Breast epithelium (tissue), 4 donors: ENCODE data around the gene HAUS8. TPM values are rescaled to one million over a fixed set of nuclear protein-coding genes. Genes with fewer than 3 reads are reported as not detected.

ENCODE experiments used
- DNase-seq, 2 donors: peaks; one replicate each; pipeline ENCODE4 v3.0.0-alpha.2; 2019; ENCODE audit warnings: low spot score in 2 of 2
- H3K27ac ChIP-seq, 2 donors: fragments of 200-600 bp; sonication (generic) in 1 of 2; one replicate each; pipeline ENCODE4 v1.5.1; 2016 to 2019; ENCODE audit warnings: mild to moderate bottlenecking in 1 of 2
- H3K27me3 ChIP-seq, 2 donors: fragments of 200-600 bp; sonication (generic) in 1 of 2; one replicate each; pipeline versions ENCODE4 v1.5.1 to v1.6.0; 2017 to 2019; ENCODE audit warnings: control low read depth in 1 of 2, mild to moderate bottlenecking in 1 of 2
- H3K36me3 ChIP-seq: fragments of 200-600 bp; one replicate; pipeline ENCODE4 v1.5.1; 2019
- H3K4me1 ChIP-seq, 2 donors: fragments of 200-600 bp; sonication (generic); one replicate each; pipeline ENCODE4 v1.5.1; 2016 to 2019; ENCODE audit warnings: control low read depth in 1 of 2
- H3K4me3 ChIP-seq, 3 donors: fragments of 200-600 bp; sonication (generic); 1 replicate in 2 of 3; 2 replicates in 1 of 3; pipeline ENCODE4 v1.5.1; 2016 to 2019; ENCODE audit warnings: mild to moderate bottlenecking in 3 of 3, moderate library complexity in 2 of 3
- H3K9me3 ChIP-seq, 2 donors: fragments of 200-600 bp; sonication (generic) in 1 of 2; one replicate each; pipeline ENCODE4 v1.5.1; 2016 to 2019; ENCODE audit warnings: control low read depth in 1 of 2
- POLR2A ChIP-seq: fragments of 450-650 bp; IDR thresholded peaks from one replicate; pipeline ENCODE4 v1.6.1; 2016; ENCODE audit warnings: antibody characterized with exemption, mild to moderate bottlenecking, moderate library complexity
- POLR2AphosphoS5 ChIP-seq, 3 donors: sonication (generic); formaldehyde crosslinking; IDR thresholded peaks; one replicate each; pipeline ENCODE4 v1.6.1; 2017; ENCODE audit warnings: antibody characterized with exemption in 3 of 3
- intact Hi-C: fragments of 100-400 bp; cut with DNase I; formaldehyde crosslinking; loops from one replicate; pipeline ENCODE4 v1.15.1; 2023; ENCODE audit warnings: low total_unique reads
- total RNA-seq, 3 donors: library from RNA; depleted of rRNA; stranded (reverse); fragments of >200 nt; gene quantifications; one replicate each; pipeline ENCODE4 v1.1.0, GENCODE V29; 2016
- TF ChIP-seq, protein P1 (sequence below), 3 donors: fragments of 450-650 bp; IDR thresholded peaks; one replicate each; pipeline ENCODE4 v1.5.1; 2016 to 2017; ENCODE audit warnings: antibody characterized with exemption in 3 of 3, mild to moderate bottlenecking in 3 of 3, moderate library complexity in 3 of 3

HAUS8 gene
- total RNA-seq, 3 donors from 2014 or later: 5.6 to 6.7 (median 5.8) TPM

- no peak overlapping the region for H3K27ac ChIP-seq
- intact Hi-C loops: no loop called here
- no peak for TF ChIP-seq POLR2AphosphoS5 (IDR thresholded peaks at IDR 0.05)
- no peak for TF ChIP-seq POLR2A
- TF ChIP-seq, protein P1, sequence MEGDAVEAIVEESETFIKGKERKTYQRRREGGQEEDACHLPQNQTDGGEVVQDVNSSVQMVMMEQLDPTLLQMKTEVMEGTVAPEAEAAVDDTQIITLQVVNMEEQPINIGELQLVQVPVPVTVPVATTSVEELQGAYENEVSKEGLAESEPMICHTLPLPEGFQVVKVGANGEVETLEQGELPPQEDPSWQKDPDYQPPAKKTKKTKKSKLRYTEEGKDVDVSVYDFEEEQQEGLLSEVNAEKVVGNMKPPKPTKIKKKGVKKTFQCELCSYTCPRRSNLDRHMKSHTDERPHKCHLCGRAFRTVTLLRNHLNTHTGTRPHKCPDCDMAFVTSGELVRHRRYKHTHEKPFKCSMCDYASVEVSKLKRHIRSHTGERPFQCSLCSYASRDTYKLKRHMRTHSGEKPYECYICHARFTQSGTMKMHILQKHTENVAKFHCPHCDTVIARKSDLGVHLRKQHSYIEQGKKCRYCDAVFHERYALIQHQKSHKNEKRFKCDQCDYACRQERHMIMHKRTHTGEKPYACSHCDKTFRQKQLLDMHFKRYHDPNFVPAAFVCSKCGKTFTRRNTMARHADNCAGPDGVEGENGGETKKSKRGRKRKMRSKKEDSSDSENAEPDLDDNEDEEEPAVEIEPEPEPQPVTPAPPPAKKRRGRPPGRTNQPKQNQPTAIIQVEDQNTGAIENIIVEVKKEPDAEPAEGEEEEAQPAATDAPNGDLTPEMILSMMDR (IDR thresholded peaks at IDR 0.05): no peak
- H3K36me3 ChIP-seq: no peaks in the 10 kb centered on the region
- H3K4me3 ChIP-seq: no peak overlapping the region
- DNase-seq: no peak
- no peaks in the 10 kb centered on the region for H3K27me3 ChIP-seq
- no peaks in the 10 kb centered on the region for H3K4me1 ChIP-seq
- H3K9me3 ChIP-seq: no peaks in the 10 kb centered on the region
Measured at GRCh38 chr19:17037184-17037583, 38.1 kb downstream of the HAUS8 start.

GRCh38 chr19:17036640-17037039, 38.6 kb downstream of the HAUS8 start:
- intact Hi-C loops: no loop called here
- no peaks in the 10 kb centered on the region for H3K27me3 ChIP-seq
- H3K27ac ChIP-seq: no peak overlapping the region
- no peaks in the 10 kb centered on the region for H3K36me3 ChIP-seq
- TF ChIP-seq, protein P1 (IDR thresholded peaks at IDR 0.05): no peak
- TF ChIP-seq POLR2AphosphoS5 (IDR thresholded peaks at IDR 0.05) (no peak), POLR2A (no peak)
- no peaks in the 10 kb centered on the region for H3K4me1 ChIP-seq
- DNase-seq: no peak
- no peak overlapping the region for H3K4me3 ChIP-seq
- H3K9me3 ChIP-seq: no peaks in the 10 kb centered on the region

GRCh38 chr19:17035842-17036424, 39.3 kb downstream of the HAUS8 start:
- intact Hi-C loops: no loop called here
- no peaks in the 10 kb centered on the region for H3K36me3 ChIP-seq
- no peaks in the 10 kb centered on the region for H3K27me3 ChIP-seq

GRCh38 chr19:17031741-17032140, 43.5 kb downstream of the HAUS8 start:
- Histone ChIP-seq H3K9me3 (no peaks in the 10 kb centered on the region), H3K27me3 (peaks cover 0 to 6% of the 10 kb centered on the region in 2 donors), H3K36me3 (no peaks in the 10 kb centered on the region), H3K4me3 (no peak overlapping the region), H3K4me1 (no peaks in the 10 kb centered on the region), H3K27ac (no peak overlapping the region)
- TF ChIP-seq, protein P1 (IDR thresholded peaks at IDR 0.05): no peak
- TF ChIP-seq POLR2AphosphoS5 (IDR thresholded peaks at IDR 0.05): no peak
- no peak for TF ChIP-seq POLR2A
- intact Hi-C loops: no loop called here
- no peak for DNase-seq

More at GRCh38 chr19:17035842-17036424, 39.3 kb downstream of the HAUS8 start:
- H3K27ac ChIP-seq: no peak overlapping the region
- DNase-seq: no peak
- no peak for TF ChIP-seq POLR2A
- no peaks in the 10 kb centered on the region for H3K4me1 ChIP-seq
- no peak overlapping the region for H3K4me3 ChIP-seq
- no peaks in the 10 kb centered on the region for H3K9me3 ChIP-seq

DNA sequence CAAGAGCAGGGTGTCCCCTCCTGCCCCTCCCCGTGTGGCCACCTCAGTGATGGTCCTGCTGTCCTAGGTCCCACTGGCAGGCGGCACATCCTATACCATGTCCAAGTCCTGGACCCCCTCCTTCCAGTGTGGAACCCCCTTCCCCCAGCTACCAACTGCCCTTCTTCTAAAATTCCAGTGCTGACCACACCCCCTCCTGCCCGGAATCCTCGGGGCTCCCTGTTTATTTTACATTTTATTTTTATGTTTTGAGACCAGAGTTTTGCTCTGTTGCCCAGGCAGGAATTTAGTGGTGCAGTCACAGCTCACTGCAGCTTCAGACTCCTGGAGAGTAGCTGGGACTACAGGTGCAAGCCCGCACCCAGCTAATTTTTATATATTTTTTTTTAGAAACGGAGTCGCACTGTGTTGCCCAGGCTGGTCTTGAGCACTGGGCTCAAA, 47.7 kb downstream of the HAUS8 start:
- Histone ChIP-seq H3K4me1 (no peaks in the 10 kb centered on the region), H3K36me3 (no peaks in the 10 kb centered on the region), H3K27me3 (peaks cover 0 to 14% of the 10 kb centered on the region in 2 donors), H3K27ac (no peak overlapping the region), H3K4me3 (no peak overlapping the region), H3K9me3 (no peaks in the 10 kb centered on the region)
- no peak for TF ChIP-seq POLR2A
- TF ChIP-seq POLR2AphosphoS5 (IDR thresholded peaks at IDR 0.05): no peak
- TF ChIP-seq, protein P1 (IDR thresholded peaks at IDR 0.05): no peak
- intact Hi-C loops: loop anchor here (5.0 kb wide), 1 partner anchor 770 kb away; the partner anchor contains the start of gene B3GNT3
- DNase-seq: no peak
